Measurements from ENCODE around the gene MRPS15. TPM values are rescaled to one million over a fixed set of nuclear protein-coding genes. Genes with fewer than 3 reads are reported as not detected.
A peak's percentile ranks its signal among the peaks of the same experiment; 100 is the strongest.

MRPS15 gene
- total and polyA plus RNA-seq, 4 donors = 41.8 to 95.0 (median 59.8) TPM

GRCh38 chr1:36446271-36446670, 17.9 kb downstream of the MRPS15 start:
- Histone ChIP-seq H3K9ac (ENCODE audit: low read depth in 1 of 2, low read length in 2 of 2) (no peak overlapping the region), H3K4me1 (ENCODE audit: control insufficient read depth in 4 of 4, insufficient read depth in 4 of 4, low read length in 3 of 4) (peaks cover 3 to 13% (median 6%) of the 10 kb centered on the region in 4 donors), H3K4me3 (ENCODE audit: low read depth in 1 of 3, low read length in 3 of 3) (no peak overlapping the region), H3K9me3 (ENCODE audit: control insufficient read depth in 4 of 4, low read length in 3 of 4) (no peaks in the 10 kb centered on the region), H3K36me3 (ENCODE audit: control insufficient read depth in 4 of 4, insufficient read depth in 3 of 4, low read depth in 1 of 4, low read length in 3 of 4) (no peaks in the 10 kb centered on the region), H3K27me3 (ENCODE audit: control insufficient read depth in 4 of 4, insufficient read depth in 4 of 4, low read length in 3 of 4) (no peaks in the 10 kb centered on the region), H3K27ac (ENCODE audit: low read depth in 1 of 2, low read length in 2 of 2) (no peak overlapping the region)
- TF ChIP-seq YY1 (IDR thresholded peaks at IDR 0.05) (no peak), RAD21 (IDR thresholded peaks at IDR 0.05) (peak in 1 of 2 donors; percentile 20)
- WGBS = 68% methylated on average over 8 of the region's 8 CpGs
- DNase-seq (ENCODE audit: low spot score) = no peak

GRCh38 chr1:36443297-36443696, 20.9 kb downstream of the MRPS15 start:
- Histone ChIP-seq H3K9ac (ENCODE audit: low read depth in 1 of 2, low read length in 2 of 2) (no peak overlapping the region), H3K27me3 (ENCODE audit: control insufficient read depth in 4 of 4, insufficient read depth in 4 of 4, low read length in 3 of 4) (no peaks in the 10 kb centered on the region), H3K4me1 (ENCODE audit: control insufficient read depth in 4 of 4, insufficient read depth in 4 of 4, low read length in 3 of 4) (no peaks in the 10 kb centered on the region), H3K4me3 (ENCODE audit: low read depth in 1 of 3, low read length in 3 of 3) (no peak overlapping the region), H3K9me3 (ENCODE audit: control insufficient read depth in 4 of 4, low read length in 3 of 4) (no peaks in the 10 kb centered on the region), H3K36me3 (ENCODE audit: control insufficient read depth in 4 of 4, insufficient read depth in 3 of 4, low read depth in 1 of 4, low read length in 3 of 4) (no peaks in the 10 kb centered on the region), H3K27ac (ENCODE audit: low read depth in 1 of 2, low read length in 2 of 2) (no peak overlapping the region)
- TF ChIP-seq RAD21 (IDR thresholded peaks at IDR 0.05) = no peak
- no peak for TF ChIP-seq CTCF (IDR thresholded peaks at IDR 0.05; ENCODE audit: low read depth, low read length, missing input control)
- no peak for TF ChIP-seq GABPA (IDR thresholded peaks at IDR 0.05 in 1 of 2, conservative IDR thresholded peaks at IDR 0.05 in 1 of 2)
- WGBS = 92% methylated on average over 2 of the region's 2 CpGs
- no peak for DNase-seq (ENCODE audit: low spot score)

DNA sequence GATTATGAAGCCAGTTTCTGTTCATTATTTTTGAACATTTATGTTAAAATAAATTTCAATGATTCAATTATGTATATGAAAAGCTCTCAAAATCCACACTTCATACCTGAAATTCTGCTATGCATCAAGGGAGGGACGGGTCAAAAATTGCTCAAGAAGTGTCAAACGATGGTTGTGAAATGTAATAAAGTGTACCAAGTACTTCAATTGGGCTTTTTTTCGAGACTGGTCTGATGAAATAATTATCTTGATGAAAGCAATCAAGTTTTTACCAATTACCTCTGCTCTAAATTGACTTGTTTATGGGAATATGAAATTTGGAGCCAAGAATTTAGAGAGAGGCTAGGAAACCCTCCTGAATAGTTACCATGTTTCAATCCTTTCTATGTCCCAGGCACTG, 21.8 kb downstream of the MRPS15 start:
- H3K27me3 ChIP-seq (ENCODE audit: control insufficient read depth in 4 of 4, insufficient read depth in 4 of 4, low read length in 3 of 4) = no peaks in the 10 kb centered on the region
- TF ChIP-seq, protein P1, sequence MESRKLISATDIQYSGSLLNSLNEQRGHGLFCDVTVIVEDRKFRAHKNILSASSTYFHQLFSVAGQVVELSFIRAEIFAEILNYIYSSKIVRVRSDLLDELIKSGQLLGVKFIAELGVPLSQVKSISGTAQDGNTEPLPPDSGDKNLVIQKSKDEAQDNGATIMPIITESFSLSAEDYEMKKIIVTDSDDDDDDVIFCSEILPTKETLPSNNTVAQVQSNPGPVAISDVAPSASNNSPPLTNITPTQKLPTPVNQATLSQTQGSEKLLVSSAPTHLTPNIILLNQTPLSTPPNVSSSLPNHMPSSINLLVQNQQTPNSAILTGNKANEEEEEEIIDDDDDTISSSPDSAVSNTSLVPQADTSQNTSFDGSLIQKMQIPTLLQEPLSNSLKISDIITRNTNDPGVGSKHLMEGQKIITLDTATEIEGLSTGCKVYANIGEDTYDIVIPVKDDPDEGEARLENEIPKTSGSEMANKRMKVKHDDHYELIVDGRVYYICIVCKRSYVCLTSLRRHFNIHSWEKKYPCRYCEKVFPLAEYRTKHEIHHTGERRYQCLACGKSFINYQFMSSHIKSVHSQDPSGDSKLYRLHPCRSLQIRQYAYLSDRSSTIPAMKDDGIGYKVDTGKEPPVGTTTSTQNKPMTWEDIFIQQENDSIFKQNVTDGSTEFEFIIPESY (IDR thresholded peaks at IDR 0.05) = no peak
- TF ChIP-seq, protein P2, sequence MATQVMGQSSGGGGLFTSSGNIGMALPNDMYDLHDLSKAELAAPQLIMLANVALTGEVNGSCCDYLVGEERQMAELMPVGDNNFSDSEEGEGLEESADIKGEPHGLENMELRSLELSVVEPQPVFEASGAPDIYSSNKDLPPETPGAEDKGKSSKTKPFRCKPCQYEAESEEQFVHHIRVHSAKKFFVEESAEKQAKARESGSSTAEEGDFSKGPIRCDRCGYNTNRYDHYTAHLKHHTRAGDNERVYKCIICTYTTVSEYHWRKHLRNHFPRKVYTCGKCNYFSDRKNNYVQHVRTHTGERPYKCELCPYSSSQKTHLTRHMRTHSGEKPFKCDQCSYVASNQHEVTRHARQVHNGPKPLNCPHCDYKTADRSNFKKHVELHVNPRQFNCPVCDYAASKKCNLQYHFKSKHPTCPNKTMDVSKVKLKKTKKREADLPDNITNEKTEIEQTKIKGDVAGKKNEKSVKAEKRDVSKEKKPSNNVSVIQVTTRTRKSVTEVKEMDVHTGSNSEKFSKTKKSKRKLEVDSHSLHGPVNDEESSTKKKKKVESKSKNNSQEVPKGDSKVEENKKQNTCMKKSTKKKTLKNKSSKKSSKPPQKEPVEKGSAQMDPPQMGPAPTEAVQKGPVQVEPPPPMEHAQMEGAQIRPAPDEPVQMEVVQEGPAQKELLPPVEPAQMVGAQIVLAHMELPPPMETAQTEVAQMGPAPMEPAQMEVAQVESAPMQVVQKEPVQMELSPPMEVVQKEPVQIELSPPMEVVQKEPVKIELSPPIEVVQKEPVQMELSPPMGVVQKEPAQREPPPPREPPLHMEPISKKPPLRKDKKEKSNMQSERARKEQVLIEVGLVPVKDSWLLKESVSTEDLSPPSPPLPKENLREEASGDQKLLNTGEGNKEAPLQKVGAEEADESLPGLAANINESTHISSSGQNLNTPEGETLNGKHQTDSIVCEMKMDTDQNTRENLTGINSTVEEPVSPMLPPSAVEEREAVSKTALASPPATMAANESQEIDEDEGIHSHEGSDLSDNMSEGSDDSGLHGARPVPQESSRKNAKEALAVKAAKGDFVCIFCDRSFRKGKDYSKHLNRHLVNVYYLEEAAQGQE (IDR thresholded peaks at IDR 0.05) = no peak
- no peak for TF ChIP-seq YY1 (IDR thresholded peaks at IDR 0.05)
- TF ChIP-seq JUND (IDR thresholded peaks at IDR 0.05) = no peak
- TF ChIP-seq EGR1 (IDR thresholded peaks at IDR 0.05; ENCODE audit: low read depth in 2 of 2) = no peak
- TF ChIP-seq HNF4G (IDR thresholded peaks at IDR 0.05) = no peak
- no peak for TF ChIP-seq TAF1 (conservative IDR thresholded peaks at IDR 0.05)
- TF ChIP-seq RAD21 (IDR thresholded peaks at IDR 0.05) = no peak
- TF ChIP-seq CTCF (IDR thresholded peaks at IDR 0.05; ENCODE audit: low read depth, low read length, missing input control) = no peak
- TF ChIP-seq, protein P3, sequence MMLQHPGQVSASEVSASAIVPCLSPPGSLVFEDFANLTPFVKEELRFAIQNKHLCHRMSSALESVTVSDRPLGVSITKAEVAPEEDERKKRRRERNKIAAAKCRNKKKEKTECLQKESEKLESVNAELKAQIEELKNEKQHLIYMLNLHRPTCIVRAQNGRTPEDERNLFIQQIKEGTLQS (IDR thresholded peaks at IDR 0.05) = no peak
- TF ChIP-seq RXRA (IDR thresholded peaks at IDR 0.05) = no peak
- TF ChIP-seq SP1 (IDR thresholded peaks at IDR 0.05) = no peak
- TF ChIP-seq HNF4A (conservative IDR thresholded peaks at IDR 0.05) = no peak
- TF ChIP-seq FOXA2 (IDR thresholded peaks at IDR 0.05) = no peak
- TF ChIP-seq GABPA (IDR thresholded peaks at IDR 0.05 in 1 of 2, conservative IDR thresholded peaks at IDR 0.05 in 1 of 2) = no peak
- no peak for TF ChIP-seq MAX (IDR thresholded peaks at IDR 0.05)
- no peak overlapping the region for H3K4me3 ChIP-seq (ENCODE audit: low read depth in 1 of 3, low read length in 3 of 3)
- H3K36me3 ChIP-seq (ENCODE audit: control insufficient read depth in 4 of 4, insufficient read depth in 3 of 4, low read depth in 1 of 4, low read length in 3 of 4) = no peaks in the 10 kb centered on the region
- no peak overlapping the region for H3K9ac ChIP-seq (ENCODE audit: low read depth in 1 of 2, low read length in 2 of 2)
- H3K27ac ChIP-seq (ENCODE audit: low read depth in 1 of 2, low read length in 2 of 2) = no peak overlapping the region
- WGBS = 74% methylated on average over 3 of the region's 3 CpGs
- H3K9me3 ChIP-seq (ENCODE audit: control insufficient read depth in 4 of 4, low read length in 3 of 4) = no peaks in the 10 kb centered on the region
- no peaks in the 10 kb centered on the region for H3K4me1 ChIP-seq (ENCODE audit: control insufficient read depth in 4 of 4, insufficient read depth in 4 of 4, low read length in 3 of 4)
- DNase-seq (ENCODE audit: low spot score) = no peak
